OCI-LY3 (cell line): ENCODE results near the gene KRT36.

ENCODE experiments used
- H2AFZ ChIP-seq: fragments of 200-600, 300-600 bp; shearing (Covaris generic); 2 replicates; pipeline ENCODE4 v1.6.0; 2014; ENCODE audit warnings: antibody characterized with exemption, low read depth, low read length
- H3K27ac ChIP-seq: fragments of 200-600, 300-600 bp; sonication (generic); 2 replicates; pipeline ENCODE4 v1.5.1; 2014; ENCODE audit warnings: mild to moderate bottlenecking, low read length, moderate library complexity, mixed read lengths
- H3K27me3 ChIP-seq: fragments of 200-600, 300-600 bp; sonication (generic); 2 replicates; pipeline ENCODE4 v1.6.1; 2014; ENCODE audit warnings: low read depth, low read length, mixed read lengths
- H3K36me3 ChIP-seq: fragments of 200-600, 300-600 bp; sonication (generic); replicated peaks from 2 replicates; pipeline ENCODE3; 2014; ENCODE audit warnings: low read depth, low read length, mixed read lengths
- H3K4me1 ChIP-seq: fragments of 300-600, 200-600 bp; sonication (generic); 2 replicates; pipeline ENCODE4 v1.6.1; 2014; ENCODE audit warnings: low read length, mixed read lengths
- H3K4me2 ChIP-seq: fragments of 200-600, 300-600 bp; sonication (generic); 2 replicates; pipeline ENCODE4 v1.6.1; 2014; ENCODE audit warnings: low read length, mixed read lengths
- H3K4me3 ChIP-seq: fragments of 300-600, 200-600 bp; sonication (generic); 2 replicates; pipeline ENCODE4 v1.5.1; 2014; ENCODE audit warnings: antibody characterized with exemption, mild to moderate bottlenecking, low read length, moderate library complexity
- H3K79me2 ChIP-seq: fragments of 300-600, 200-600 bp; shearing (Covaris generic); 2 replicates; pipeline ENCODE4 v1.6.1; 2014; ENCODE audit warnings: mild to moderate bottlenecking, low read length, mixed read lengths
- H3K9ac ChIP-seq: fragments of 300-600, 200-600 bp; shearing (Covaris generic); 2 replicates; pipeline ENCODE4 v1.6.0; 2014; ENCODE audit warnings: mild to moderate bottlenecking, low read length, moderate library complexity
- H3K9me3 ChIP-seq: fragments of 200-600, 300-600 bp; shearing (Covaris generic); 2 replicates; pipeline ENCODE4 v1.6.1; 2014; ENCODE audit warnings: low read length, mixed read lengths; ENCODE audit not compliant: insufficient read depth
- H4K20me1 ChIP-seq: fragments of 200-600, 300-600 bp; sonication (generic); 2 replicates; pipeline ENCODE4 v1.6.1; 2016; ENCODE audit warnings: low read length, mixed read lengths; ENCODE audit not compliant: insufficient read depth
- CTCF ChIP-seq: fragments of 200-600, 300-600 bp; sonication (generic); IDR thresholded peaks from 2 replicates; pipeline ENCODE4 v1.5.1; 2014; ENCODE audit warnings: antibody characterized with exemption, low read length, low read depth
- EZH2phosphoT487 ChIP-seq: fragments of 200-600 bp; shearing (Covaris generic); IDR thresholded peaks from 2 replicates; pipeline ENCODE4 v1.6.1; 2018; ENCODE audit warnings: antibody characterized with exemption, mixed run types, low read depth

Gene KRT36

GRCh38 chr17:41505809-41506767 lies 16.4 kb upstream of the KRT36 start:
- H3K9ac ChIP-seq, result no peak overlapping the region
- peaks cover 5% of the 10 kb centered on the region; the same call in 1 of the 2 replicates for H3K4me1 ChIP-seq
- H4K20me1 ChIP-seq, result no peaks in the 10 kb centered on the region
- no peak overlapping the region for H2AFZ ChIP-seq
- H3K27me3 ChIP-seq, result peaks cover 9% of the 10 kb centered on the region; the same call in 1 of the 2 replicates
- TF ChIP-seq CTCF, result no peak
- TF ChIP-seq EZH2phosphoT487, result no peak
- H3K36me3 ChIP-seq, result no peaks in the 10 kb centered on the region
- no peak overlapping the region for H3K4me2 ChIP-seq
- H3K4me3 ChIP-seq, result no peak overlapping the region
- no peaks in the 10 kb centered on the region for H3K79me2 ChIP-seq
- H3K9me3 ChIP-seq, result no peaks in the 10 kb centered on the region
- H3K27ac ChIP-seq, result no peak overlapping the region

- Histone ChIP-seq H3K27me3 (0 out of 2 replicates have a peak, but pooled peaks cover 5% of the 10 kb centered on the region), H3K4me1 (peaks cover 5% of the 10 kb centered on the region; the same call in 1 of the 2 replicates), H3K9me3 (no peaks in the 10 kb centered on the region), H3K27ac (no peak within 1 kb of the TSS), H3K9ac (no peak within 1 kb of the TSS), H3K4me3 (no peak within 1 kb of the TSS), H2AFZ (no peak within 1 kb of the TSS), H3K4me2 (no peak within 1 kb of the TSS), H3K36me3 (no peaks in the 10 kb centered on the region), H3K79me2 (no peaks in the 10 kb centered on the region), H4K20me1 (no peaks in the 10 kb centered on the region)
- TF ChIP-seq EZH2phosphoT487 (no peak), CTCF (no peak)
These were observed 15.5 kb upstream of the KRT36 start, which contains the start of gene KRT13 for GRCh38 chr17:41505007-41505808. TSS of gene KRT13 (minus strand) at chr17:41505612. CDS start at chr17:41505550, 62 bp downstream.

- Histone ChIP-seq H3K4me3 (no peak overlapping the region), H3K27me3 (0 out of 2 replicates have a peak, but pooled peaks cover 5% of the 10 kb centered on the region), H3K4me2 (no peak overlapping the region), H3K9me3 (no peaks in the 10 kb centered on the region), H3K79me2 (no peaks in the 10 kb centered on the region), H3K27ac (no peak overlapping the region), H2AFZ (no peak overlapping the region), H3K4me1 (peaks cover 5% of the 10 kb centered on the region; the same call in 1 of the 2 replicates), H3K36me3 (no peaks in the 10 kb centered on the region), H4K20me1 (no peaks in the 10 kb centered on the region), H3K9ac (no peak overlapping the region)
- TF ChIP-seq CTCF, result no peak
- TF ChIP-seq EZH2phosphoT487, result no peak
These were observed 14.7 kb upstream of the KRT36 start for GRCh38 chr17:41504246-41504977.
